HCEC 1CT (cell line): Measurements from ENCODE around the gene IGF2BP2.
"Not testable (repeated sequence)": the region's sequence is repeated elsewhere in the genome, so short reads cannot be mapped to it uniquely, and the experiment has no call there.

Experiments used
- DNase-seq: peaks from one replicate; pipeline ENCODE4 v3.0.0-alpha.2; 2017

Gene IGF2BP2

DNA sequence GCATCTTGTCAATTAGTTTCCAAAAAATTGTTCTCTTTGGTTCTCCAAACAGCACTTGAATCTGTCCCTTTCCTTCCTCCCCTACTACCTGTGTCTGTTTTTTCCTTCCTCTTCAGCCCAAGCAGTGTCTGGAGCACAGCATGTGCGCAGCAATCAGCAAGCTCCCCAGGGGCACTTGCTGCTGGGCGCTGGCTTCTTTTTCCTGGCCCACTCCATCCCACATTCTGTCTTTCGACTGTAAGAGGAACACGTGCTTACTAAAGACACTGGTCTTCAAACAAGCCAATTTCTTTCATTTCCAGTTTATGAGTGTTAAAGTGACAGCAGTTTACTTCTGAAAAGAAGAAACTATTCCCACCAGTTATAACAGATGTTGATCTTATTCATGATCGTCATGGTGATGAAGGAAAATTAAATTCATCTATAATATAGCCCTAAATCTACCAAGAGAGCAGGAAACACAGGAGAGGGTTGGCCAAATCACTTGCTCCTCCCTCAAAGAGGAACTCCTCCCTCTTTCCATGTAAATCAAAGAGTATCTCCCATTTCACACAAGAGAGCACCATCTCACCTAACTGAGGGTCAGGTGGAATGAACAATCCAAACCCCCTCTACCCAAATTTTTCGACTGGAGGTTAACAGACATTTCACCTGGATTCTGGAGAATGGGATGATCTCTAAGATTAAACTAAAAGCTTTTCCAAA, 115.4 kb downstream of the IGF2BP2 start:
- DNase-seq, result no peak

DNA sequence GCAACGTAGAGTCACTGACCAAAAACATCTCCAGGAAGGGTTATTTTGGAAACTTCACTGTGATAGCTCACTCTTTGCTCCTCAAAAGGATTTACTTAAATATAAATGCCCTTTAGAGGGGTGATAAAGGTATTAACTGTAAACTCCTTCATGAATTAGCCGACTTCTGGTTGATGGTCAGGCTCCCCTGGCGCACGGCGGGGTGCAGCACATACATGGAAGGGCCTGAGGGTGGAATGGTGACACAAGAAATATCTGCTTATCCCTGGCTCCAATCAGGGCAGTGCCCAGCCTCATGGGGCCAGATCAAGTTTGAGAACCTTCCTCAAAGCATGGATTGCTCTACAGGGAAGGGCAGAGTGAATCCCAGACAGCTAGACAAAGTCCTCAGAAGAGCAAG, 116.5 kb downstream of the IGF2BP2 start:
- no peak for DNase-seq

DNA sequence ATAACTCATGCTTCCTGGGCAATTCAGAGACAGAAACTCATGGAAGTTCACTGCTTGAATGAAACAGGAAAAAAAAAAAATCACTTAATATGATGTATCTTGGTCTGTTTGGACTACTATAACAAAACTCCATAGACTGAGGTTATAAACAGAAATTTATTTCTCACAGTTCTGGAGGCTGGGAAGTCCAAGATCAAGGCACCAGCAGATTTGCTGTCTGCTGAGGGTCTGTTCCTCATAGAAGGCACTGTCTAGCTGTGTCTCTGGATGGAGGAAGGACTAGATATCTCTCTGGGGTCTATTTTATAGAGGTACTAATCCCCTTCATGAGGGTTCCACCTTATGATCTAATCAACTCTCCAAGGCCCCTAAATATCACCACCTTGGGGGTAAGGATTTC, 119.3 kb downstream of the IGF2BP2 start:
- no peak for DNase-seq

DNA sequence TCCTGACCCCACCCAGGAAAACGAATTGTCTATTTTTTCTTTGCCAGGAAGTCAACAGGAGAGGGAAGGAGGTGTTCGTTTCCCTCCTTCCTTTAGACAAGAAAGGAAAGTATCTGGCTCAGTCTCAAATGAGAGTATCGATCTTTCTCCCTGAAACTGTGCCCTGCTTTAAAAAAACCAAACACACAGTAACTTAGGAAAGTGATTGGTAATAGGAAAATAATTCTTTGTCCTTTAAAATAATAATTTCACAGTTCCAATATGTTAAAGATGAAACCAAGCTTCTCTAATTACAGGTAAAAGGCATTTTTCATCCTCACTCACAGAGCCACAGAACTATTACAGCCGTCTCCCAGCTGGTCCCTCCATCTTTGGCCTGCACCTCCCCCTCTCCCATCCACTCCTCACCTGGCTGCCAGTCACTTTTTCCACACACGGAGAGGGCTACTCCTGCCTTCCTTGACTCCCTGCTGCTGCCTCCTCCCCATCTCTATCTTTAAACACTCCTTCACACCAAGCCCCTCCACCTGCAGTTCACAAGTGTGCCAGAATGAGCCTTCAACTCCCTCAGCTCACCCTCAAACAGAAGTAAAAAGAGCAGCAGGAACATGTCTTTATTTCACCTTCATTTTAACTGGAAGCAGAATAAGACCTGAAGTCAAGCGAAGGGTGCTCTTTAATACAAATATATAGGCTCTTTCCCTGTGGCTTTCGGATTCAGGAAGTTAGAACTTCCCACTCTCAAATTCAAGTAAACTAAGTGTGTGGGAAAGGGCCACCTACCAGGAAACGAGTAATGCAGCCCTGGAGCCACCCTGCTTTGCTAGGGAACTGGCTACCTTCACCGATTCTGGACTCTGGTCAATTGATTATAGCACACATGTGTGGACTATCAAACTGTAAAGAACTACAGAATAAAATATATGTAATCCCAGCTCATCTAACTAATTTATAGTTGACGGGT, 122.3 kb downstream of the IGF2BP2 start:
- no peak for DNase-seq

DNA sequence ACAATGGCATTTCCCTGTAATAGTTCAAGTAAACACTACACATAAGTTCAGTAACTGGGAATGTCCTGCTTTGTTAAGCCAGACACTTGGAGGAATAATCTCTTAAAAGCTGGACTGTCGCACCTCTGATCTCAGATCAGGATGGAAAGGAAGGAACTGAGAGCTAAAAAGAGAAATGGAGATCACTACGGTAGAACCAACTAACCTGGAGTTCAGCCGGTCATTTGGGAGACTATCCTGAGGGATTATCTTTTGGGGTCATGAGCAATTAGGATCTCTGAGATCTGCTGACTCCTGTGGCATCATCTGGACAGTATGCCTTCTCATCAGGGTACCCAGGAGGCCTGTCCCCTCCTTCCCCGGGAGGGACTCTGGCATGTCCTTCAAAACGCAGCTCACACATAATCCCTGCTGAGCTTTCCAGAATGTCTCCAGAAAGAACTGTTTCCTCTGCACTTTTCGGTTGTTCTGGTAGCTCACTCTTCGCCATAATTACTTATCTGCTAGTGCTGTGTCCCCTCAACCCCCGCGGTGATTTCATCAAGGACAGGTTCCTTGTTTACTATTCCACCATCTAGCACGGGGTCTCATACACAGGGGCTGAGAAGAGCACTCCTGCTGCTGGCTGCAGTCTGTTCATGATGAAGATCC, 123.1 kb downstream of the IGF2BP2 start:
- DNase-seq, result no peak

DNA sequence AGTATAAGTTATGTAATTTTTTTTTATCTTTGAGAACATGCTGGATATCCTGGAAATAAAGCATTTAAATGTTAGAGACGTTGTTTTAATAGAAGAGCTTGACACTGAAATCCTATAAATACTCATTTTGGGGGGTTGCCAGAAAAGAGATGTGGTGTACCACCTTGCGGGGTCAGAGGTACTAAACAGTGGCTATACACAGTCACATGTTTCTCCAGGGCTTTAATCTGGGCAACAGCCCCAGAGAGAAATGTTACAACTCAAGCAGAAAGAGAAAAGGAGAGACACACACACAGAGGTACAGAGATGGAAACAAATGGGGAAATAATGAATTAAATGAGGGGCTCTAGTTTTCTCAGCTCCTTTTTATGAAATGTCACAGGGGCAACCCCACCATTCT, 124.9 kb downstream of the IGF2BP2 start:
- no peak for DNase-seq

DNA sequence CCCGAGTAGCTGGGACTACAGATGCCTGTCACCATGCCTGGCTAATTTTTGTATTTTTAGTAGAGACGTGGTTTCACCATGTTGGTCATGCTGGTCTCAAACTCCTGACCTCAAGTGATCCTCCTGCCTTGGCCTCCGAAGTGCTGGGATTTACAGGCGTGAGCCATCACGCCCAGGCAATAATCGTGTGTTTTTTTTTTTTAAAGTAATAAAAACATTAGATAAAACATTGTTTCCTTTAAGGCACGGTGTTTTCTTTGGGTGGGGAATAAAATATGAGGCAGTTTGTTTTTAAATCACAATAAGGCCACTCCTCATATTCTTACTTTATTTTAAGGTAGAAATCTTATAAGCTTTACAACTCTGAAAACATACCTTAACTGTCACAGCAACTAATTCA, 127.6 kb downstream of the IGF2BP2 start:
- not testable (repeated sequence) for DNase-seq

DNA sequence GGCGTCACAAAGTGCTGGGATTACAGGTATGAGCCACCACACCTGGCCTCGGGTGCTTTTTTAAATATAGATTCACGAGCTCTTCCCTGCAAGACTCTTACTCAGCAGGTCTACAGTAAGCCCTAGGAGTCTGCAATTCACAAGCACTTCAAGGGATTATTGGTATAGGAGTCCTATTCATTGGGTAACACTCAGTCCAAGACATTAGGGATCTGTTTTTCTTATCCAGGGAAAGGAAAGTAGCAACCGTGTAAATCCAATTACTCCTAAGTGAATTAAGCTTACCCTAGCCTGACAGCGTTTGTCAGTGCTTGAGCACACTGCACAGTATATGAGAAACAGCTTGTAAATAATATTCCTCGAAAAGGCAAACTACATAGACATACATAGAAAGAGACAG, 128.8 kb downstream of the IGF2BP2 start:
- DNase-seq, result no peak

DNA sequence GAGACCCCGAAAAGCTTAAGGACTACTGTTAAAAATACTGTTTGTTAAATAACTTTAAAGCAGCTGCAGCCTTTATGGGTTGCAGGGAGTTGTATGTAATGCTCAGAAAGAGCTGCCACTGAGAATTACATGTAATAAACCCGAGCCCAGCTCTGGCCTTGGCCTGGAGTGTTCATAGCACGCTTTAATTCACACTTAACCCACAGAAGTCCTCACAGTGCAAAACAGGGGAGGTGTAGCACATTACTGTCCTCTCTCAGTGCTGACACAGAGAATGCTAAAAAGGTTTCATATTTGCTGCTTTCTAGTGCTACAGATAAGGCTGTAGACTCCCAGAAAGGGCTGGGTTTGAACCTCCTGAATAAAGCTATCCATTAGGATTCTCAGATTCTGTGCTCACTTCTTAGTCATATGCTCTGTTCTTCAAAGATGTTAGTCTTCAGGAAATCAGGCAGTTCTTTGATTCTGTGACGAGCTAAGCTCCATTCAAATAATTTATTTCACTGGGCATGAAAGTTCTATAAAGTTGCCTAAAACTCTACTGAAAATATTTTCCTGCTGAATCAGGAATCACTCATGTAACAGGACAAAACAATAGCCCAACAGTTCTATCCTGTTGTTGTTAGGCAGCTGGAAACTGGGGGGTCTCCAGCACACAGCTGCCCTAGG, 130.7 kb downstream of the IGF2BP2 start:
- DNase-seq, result peak; percentile 54

DNA sequence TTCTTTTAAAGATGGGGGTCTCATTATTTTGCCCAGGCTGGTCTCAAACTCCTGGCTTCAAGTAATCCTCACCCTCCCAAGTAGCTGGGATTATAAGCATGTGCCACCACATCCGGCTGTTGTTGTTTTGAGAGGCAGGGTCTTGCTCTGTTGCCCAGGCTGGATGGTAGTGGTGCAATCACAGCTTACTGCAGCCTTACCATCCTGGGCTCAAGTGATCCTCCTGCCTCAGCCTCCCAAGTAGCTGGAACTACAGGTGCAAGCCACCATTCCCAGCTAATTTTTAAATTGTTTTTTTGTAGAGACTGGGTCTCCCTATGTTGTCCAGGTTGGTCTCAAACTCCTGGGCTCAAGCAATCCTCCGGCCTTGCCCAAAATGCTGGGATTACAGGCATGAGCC, 133.2 kb downstream of the IGF2BP2 start:
- no peak for DNase-seq

DNA sequence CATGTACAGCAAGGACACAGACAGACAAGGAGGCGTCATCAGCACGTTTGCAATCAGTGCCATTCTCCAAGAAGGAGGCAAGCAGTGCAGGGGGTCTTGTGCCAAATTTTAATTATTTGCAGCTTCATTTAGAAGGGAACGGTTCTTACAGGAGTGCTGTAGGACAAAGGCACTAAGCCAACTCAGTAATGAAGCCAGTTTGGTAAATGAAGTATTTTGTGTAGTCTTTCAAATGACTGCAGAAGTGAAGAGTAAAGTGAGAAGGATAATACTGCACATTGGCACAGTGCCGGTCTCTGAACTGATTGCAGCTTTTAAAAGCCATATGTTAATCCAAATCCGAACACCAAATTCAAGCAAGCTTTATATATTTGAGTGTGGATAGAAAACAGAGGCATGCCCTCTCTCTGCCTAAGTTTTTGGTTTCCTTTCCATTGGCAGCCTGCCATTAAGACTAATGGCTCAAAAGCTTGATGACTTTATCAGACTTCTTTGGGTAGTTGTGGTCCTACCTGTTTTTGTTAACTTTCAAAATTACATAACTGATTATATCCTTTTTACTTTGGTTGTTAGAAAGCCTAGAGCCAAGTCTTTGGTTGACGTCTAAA, 137.5 kb downstream of the IGF2BP2 start:
- no peak for DNase-seq

DNA sequence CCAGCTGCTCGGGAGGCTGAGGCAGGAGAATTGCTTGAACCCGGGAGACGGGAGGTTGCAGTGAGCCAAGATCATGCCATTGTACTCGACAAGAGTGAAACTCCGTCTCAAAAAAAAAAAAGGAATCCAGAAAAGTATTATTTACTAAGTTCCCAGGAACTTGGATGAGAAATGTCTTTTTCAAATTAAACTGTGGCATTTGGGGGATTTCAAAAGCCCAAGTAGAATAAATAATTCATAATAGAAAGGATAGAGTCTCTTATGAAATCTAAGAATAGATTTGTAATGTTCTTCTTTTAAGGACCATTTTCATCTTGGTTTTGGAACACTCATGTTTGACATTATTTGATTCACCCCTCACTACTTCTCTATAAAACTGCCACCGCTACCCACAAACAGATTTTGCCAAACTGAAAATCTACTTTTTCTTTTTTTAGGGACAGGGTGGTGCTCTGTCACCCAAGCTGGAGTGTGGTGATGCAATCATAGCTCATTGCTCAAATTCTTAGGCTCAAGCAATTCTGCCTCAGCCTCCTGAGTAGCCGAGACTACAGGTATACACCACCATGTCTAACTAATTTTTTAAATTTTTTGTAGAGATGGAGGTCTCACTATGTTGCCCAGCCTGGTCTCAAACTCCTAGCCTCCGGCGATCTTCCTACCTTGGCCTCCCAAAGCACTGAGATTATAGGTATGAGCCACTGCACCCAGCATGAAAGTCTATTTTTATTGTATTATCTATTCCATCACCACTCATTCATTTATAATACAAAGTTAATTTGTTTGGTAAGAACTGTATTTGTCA, 139.4 kb downstream of the IGF2BP2 start:
- DNase-seq, result no peak

DNA sequence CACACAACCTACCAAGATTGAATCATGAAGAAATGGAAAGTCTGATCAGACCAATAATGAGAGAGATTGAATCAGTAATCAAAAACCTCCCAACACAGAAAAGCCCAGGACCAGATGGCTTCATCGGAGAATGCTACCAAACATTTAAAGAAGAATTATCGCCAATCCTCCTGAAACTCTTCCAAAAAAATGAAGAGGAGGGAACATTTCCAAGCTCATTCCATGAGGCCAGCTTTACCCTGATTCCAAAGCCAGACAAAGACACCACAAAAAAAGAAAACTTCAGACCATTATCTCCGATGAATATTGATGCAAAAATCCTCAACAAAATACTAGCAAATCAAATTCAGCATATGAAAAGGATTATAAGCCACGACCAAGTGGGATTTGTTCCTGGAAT, 144.6 kb downstream of the IGF2BP2 start:
- no peak for DNase-seq

DNA sequence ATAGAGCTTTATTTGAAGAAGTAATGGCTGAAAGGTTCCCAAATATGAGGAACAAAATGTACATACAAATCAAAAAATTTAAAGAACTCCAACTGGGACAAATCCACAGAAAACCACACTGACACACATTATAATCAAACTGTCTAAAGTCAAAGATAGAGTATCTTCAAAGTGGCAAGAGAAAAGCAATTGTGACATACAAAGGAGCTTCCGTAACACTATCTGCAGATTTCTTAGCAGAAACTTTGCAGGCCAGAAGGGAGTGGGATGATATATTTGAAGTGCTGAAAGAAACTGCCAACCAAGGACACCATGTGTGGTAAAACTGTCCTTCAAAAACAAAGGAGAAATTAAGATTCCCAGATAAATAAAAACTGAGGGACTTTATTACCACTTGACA, 146.8 kb downstream of the IGF2BP2 start:
- no peak for DNase-seq

DNA sequence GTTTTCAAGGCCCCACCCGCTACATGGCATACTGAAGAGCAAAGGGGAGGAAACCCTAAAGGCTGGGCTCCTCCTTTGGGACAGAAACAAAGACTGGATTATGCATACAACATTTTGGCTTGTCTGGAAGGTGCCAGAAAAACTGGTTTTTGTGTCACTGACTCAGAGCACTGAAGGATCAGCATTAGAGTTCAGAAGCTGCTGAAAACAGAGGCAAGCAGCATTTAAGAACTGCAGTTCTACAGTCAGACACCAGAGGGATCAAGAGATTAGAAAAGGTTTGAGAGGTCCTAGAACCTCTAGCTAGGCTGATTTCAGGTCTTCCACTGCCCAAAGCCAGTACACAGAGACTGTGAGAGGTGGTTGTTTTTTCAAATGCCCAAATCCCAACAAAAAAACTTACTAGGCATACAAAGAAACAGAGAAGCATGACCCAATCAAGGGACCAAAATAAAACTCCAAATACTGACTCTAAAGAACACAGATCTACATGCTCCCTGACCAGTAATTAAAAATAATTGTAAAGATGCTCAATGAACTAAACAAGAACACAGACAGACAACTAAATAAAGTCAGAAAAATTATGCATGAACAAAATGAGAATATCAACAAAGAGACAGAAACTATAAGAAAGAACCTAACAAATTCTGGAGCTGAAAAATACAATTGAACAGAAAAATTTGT, 147.6 kb downstream of the IGF2BP2 start:
- peak; percentile 75 for DNase-seq

DNA sequence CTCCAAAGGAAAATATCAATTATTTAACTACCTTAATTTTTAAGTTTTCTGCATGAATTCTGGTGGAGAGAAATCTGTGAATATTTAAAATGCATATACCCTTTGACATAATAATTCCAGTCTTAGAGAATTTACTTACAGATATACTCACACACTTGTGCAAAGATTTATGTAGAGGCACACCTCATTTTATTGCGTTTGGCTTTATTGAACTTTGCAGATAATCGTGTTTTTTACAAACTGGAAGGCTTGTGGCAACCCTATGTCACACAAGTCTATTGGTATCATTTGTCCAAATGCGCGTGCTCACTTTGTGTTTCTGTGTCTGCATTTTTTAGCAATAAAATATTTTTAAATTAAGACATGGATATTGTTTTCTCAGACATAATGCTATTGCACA, 157.3 kb downstream of the IGF2BP2 start:
- DNase-seq, result no peak

DNA sequence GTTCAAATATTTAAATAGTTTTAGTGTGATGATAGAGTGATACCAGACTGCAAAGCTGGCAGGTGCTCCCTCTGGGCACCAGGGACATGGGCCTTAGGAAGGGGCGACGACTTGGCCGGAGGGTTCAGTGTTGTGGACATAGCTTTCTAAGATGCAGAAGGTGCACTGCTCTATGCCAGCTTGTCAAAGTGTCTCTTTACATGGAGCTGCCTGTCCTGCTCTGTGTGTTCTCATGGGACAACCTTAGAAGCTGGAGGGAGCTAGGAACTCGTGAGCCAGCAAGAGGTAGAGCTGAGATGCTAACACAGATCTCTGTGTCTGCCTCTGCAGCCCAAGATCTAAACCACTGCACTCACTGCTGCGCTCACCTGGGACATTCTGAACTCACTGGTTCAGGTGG, 160.9 kb downstream of the IGF2BP2 start:
- DNase-seq, result no peak

DNA sequence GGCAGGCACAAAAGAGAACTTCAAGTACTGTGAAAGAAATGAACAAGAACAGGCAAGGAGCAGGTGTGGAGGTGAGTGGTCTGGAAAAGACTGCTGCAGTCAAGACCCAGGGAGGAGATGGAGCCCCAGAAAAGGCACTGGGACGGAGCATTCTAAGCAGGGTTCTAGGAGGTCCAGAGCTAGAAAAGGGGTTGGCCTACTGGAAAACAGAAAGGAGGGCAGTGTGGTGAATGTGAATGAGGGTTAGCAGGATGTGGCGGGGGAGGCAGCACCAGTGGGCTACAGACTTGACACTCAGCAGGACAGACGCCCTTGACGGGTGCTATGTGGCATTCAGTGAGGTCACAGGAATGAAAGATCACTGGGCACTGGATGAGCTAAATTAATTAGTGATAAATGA, 163.1 kb downstream of the IGF2BP2 start:
- no peak for DNase-seq

DNA sequence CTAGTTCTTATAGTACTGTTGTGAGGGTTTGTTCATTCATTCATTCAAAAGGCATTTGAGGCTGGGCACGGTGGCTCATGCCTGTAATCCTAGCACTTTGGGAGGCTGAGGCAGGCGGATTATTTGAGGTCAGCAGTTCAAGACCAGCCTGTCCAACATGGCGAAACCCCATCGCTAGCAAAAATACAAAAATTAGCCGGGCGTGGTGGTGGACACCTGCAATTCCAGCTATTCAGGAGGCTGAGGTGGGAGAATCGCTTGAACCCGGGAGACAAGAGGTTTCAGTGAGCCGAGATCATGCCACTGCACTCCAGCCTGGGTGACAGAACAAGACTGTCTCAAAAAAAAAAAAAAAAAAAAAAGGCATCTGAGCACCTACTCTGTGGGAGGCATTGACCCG, 163.5 kb downstream of the IGF2BP2 start:
- DNase-seq, result not testable (repeated sequence)

DNA sequence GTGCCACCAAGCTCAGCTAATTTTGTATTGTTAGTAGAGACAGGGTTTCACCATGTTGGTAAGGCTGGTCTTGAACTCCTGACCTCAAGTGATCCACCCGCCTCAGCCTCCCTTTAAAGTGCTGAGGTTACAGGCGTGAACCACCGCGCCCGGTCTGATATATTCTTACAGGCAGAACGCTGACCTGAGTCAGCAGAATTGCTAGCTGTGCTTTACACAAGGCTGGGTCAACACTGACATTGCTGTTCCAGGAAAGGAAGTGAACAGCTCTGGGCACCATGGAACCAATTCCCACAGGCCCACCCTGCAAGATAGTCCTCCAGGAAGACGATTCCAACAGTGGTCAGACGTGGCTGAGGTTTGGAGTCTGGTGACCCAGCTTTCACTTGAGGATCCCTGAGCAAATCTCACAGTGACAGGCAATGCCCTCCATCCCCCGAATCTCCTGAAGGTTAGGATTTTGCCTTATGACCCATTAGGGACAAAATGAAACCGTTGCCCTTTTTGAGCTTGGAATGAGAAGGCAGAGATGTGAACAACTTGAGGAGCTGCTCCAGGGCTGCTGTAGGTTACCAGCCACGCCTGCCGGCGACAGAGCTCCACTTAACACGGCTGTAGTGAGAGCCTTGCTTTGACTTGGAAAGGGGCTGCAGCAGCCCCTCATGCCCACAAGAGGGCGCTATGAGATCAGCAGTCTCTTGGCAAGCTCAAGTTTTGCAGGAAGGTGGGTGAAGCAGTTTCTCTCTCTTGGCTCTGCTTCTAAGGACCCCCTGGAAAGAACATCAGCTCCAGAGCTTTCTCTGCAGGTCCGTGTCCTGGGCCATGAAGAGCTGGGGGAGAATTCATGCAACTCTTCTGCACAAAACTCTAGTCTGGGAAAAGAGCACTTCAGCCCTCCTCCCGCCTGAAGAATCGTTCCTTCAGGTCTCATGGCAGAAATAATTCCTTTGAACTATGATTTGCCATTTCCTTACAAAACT, 164.6 kb downstream of the IGF2BP2 start:
- peak; percentile 76 for DNase-seq
